ENCODE measurements around the gene ZNF524. TPM values are rescaled to one million over a fixed set of nuclear protein-coding genes. Genes with fewer than 3 reads are reported as not detected.

Gene ZNF524
- total and polyA plus RNA-seq, 12 donors = 7.9 to 39.4 (median 14.1) TPM

- TF ChIP-seq, protein P1, sequence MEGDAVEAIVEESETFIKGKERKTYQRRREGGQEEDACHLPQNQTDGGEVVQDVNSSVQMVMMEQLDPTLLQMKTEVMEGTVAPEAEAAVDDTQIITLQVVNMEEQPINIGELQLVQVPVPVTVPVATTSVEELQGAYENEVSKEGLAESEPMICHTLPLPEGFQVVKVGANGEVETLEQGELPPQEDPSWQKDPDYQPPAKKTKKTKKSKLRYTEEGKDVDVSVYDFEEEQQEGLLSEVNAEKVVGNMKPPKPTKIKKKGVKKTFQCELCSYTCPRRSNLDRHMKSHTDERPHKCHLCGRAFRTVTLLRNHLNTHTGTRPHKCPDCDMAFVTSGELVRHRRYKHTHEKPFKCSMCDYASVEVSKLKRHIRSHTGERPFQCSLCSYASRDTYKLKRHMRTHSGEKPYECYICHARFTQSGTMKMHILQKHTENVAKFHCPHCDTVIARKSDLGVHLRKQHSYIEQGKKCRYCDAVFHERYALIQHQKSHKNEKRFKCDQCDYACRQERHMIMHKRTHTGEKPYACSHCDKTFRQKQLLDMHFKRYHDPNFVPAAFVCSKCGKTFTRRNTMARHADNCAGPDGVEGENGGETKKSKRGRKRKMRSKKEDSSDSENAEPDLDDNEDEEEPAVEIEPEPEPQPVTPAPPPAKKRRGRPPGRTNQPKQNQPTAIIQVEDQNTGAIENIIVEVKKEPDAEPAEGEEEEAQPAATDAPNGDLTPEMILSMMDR (IDR thresholded peaks at IDR 0.05) = no peak
- Histone ChIP-seq H3K4me3 (no peak overlapping the region), H3K27me3 (peaks cover 0 to 5% (median 0%) of the 10 kb centered on the region in 7 donors), H3K9me3 (no peaks in the 10 kb centered on the region), H3K4me1 (peaks cover 5 to 16% (median 12%) of the 10 kb centered on the region in 9 donors), H3K36me3 (peaks cover 0 to 44% (median 13%) of the 10 kb centered on the region in 9 donors), H3K27ac (no peak overlapping the region)
- no peak for DNase-seq
- intact Hi-C loops (cut with DNase I) = no loop called here
- ATAC-seq = no peak
- whole genome bisulfite sequencing, 2 donors = 78 to 81% methylated on average over 10 of the region's 10 CpGs
Observed at GRCh38 chr19:55591555-55591954, 8.5 kb upstream of the ZNF524 start.

DNA sequence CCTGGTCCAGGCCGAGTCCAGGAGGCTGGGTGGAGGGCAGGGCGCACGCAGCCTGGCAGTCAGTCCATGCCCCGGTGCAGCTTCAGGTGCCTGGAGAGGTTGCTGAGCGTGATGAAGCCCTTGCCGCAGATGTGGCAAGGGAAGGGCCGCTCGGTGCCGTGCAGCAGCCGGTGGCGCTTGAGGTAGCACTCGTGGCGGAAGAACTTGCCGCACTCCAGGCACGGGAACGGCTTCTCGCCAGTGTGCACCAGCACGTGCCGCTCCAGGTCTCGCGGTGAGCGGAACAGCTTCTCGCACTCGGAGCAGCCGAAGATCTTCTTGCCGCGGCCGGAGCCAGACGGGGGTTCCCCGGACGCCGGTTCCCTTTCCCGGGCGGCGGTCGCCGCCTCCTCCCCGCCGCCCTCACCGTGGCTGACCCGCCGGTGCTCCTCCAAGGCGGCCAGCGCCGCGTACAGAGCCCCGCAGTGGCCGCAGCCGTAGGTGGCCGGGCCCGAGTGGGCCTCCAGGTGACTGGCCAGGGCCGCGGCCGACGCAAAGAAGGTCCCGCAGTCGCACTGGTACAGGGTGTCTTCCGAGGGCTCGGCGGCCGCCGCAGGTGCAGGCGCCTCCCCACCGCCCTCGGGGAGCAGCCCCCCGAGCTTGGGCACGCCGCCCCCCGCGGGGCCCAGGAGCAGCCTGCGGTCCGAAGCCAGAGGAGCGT lies 7.5 kb upstream of the ZNF524 start:
- DNase-seq (no peak), ATAC-seq (peak in 1 of 8 donors; percentile 12)
- H3K27me3 ChIP-seq = no peaks in the 10 kb centered on the region
- peaks cover 0 to 6% (median 4%) of the 10 kb centered on the region in 9 donors for H3K4me1 ChIP-seq
- H3K27ac ChIP-seq = no peak overlapping the region
- peaks cover 0 to 54% (median 13%) of the 10 kb centered on the region in 9 donors for H3K36me3 ChIP-seq
- H3K4me3 ChIP-seq = no peak overlapping the region
- TF ChIP-seq, protein P1 (IDR thresholded peaks at IDR 0.05) = no peak
- no peaks in the 10 kb centered on the region for H3K9me3 ChIP-seq
- 86 to 89% methylated on average over 43 to 73 of the region's 73 CpGs for WGBS, 2 donors
- intact Hi-C loops (cut with DNase I) = no loop called here

DNA sequence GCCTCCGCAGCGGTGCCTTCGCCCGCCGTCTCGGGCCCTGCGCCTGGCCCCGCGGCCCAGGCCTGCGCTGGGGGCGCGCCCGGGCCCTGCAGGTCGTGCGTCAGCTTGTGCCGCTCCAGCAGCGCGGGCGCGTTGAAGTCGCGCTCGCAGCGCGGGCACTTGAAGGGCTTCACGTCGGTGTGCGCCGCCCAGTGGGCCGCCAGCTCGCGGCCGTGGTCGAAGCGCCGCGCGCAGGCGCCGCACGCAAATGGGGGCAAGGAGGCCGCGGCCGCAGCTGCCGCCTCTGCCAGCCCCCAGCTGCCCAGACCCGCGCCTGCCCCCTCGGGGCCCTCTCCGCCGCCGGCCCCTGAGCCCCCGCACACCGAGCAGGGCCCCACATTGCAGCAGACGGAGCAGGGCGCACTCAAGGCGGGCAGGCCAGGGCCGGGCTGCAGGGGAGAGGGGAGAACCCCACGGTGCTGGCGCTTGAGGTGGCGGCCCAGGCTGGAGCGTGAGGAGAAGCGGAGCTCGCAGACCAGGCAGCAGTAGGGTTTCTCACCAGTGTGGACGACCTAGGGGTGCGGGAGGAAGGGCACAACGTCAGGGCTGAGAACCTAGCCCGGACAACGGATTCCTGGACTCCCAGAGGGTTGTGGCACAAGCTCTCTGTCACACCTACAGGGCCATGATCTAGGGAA lies 6.9 kb upstream of the ZNF524 start:
- ATAC-seq (peak in 3 of 8 donors; percentile 12 to 44 (median 37)), DNase-seq (no peak)
- Histone ChIP-seq H3K27ac (no peak overlapping the region), H3K4me3 (no peak overlapping the region), H3K27me3 (no peaks in the 10 kb centered on the region), H3K4me1 (peaks cover 0 to 3% (median 0%) of the 10 kb centered on the region in 9 donors), H3K36me3 (peaks cover 0 to 54% (median 13%) of the 10 kb centered on the region in 9 donors), H3K9me3 (no peaks in the 10 kb centered on the region)
- intact Hi-C loops (cut with DNase I) = no loop called here
- WGBS, 2 donors = 66 to 81% methylated on average over 64 to 68 of the region's 68 CpGs
- TF ChIP-seq, protein P1 (IDR thresholded peaks at IDR 0.05) = no peak

DNA sequence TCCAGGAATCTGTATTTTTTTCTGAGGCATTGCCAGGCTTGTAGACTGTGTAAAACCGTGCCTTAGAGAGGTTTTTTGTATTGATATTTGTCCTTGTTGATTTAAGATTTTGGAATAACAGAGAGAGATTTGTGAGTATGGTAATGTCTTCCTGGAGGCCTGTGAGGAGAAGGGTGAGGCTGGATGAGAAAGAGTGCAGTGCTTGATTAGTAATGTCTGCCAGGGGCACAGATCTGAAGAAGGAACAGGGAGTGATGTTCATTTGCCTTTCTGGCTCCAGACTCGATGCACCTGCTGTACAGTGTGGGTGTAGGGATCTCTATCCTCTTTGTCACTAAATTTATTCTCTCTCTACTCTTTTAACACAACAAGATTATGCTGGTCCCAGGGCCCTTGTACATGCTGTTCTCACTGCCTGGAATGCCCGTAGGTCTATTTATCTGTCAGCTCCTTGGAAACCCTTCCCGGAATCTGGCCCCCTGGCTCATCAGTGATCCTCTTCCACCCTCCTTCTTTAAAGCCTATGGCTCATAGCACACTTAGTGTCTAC lies 5.0 kb upstream of the ZNF524 start:
- ATAC-seq = no peak
- Histone ChIP-seq H3K27me3 (no peaks in the 10 kb centered on the region), H3K27ac (no peak overlapping the region), H3K4me1 (peaks cover 0 to 8% (median 6%) of the 10 kb centered on the region in 9 donors), H3K4me3 (no peak overlapping the region), H3K36me3 (peaks cover 0 to 54% (median 13%) of the 10 kb centered on the region in 9 donors), H3K9me3 (no peaks in the 10 kb centered on the region)
- intact Hi-C loops (cut with DNase I) = loop anchor here in 1 of 10 donors (5.0 kb wide), 2 partner anchors 48 to 78 kb away; partner anchors contain the start of gene SBK3
- TF ChIP-seq, protein P1 (IDR thresholded peaks at IDR 0.05) = no peak
- WGBS, 2 donors = 77 to 87% methylated on average over 4 of the region's 4 CpGs
- DNase-seq = no peak

All from heart right ventricle (tissue), 16 donors.